Activated CD8-positive, alpha-beta memory T cell treated with anti-CD3 and anti-CD28 coated beads, Interleukin-2, amount 10 ng/mL, durations not matched to agents 7 days and 5 days (primary cell): ENCODE results near the gene MOAP1. TPM values are rescaled to one million over a fixed set of nuclear protein-coding genes. Genes with fewer than 3 reads are reported as not detected.

Experiments
- total RNA-seq, 2 experiments: library from RNA; stranded (reverse); gene quantifications; one replicate each; pipeline ENCODE4 v1.2.3, GENCODE V29; 2021

MOAP1 gene
- total RNA-seq, 2 experiments from 2014 or later: 18.2 to 19.5 TPM

Other genes starting within 250 kb of the MOAP1 start
- gene ITPK1, start 69.0 kb downstream of the MOAP1 start, total RNA-seq: 100 to 1,000 TPM in 1 of 2 experiments, 10 to 100 TPM in 1; 96.1 to 103 TPM
- gene LYSET, start 420 bp upstream of the MOAP1 start, total RNA-seq: 1 to 10 TPM; 6.3 to 9.7 TPM
- 10 to 100 TPM; 17.3 to 20.1 TPM for gene GON7, start 22.2 kb upstream of the MOAP1 start, total RNA-seq
- gene UBR7, start 22.4 kb upstream of the MOAP1 start, total RNA-seq: 10 to 100 TPM; 40.2 to 41.6 TPM
- gene BTBD7, start 148.1 kb upstream of the MOAP1 start, total RNA-seq: 10 to 100 TPM; 16.8 to 18.3 TPM
- not detected for gene COX8C, start 162.3 kb upstream of the MOAP1 start, total RNA-seq
- under 1 TPM in 1 of 2 experiments, not detected in 1; 0.02 TPM for gene UNC79, start 246.0 kb upstream of the MOAP1 start, total RNA-seq